Loucy (cell line): ENCODE measurements around the gene ZFPM1.

ENCODE experiments used
- H2AFZ ChIP-seq: fragments of 200-600 bp; sonication (generic); 2 replicates; pipeline ENCODE4 v1.6.0; 2016; ENCODE audit warnings: antibody characterized with exemption, mild to moderate bottlenecking, low read length, moderate library complexity
- H3F3A ChIP-seq: fragments of 200-600 bp; 2 replicates; pipeline ENCODE4 v1.6.0; 2016; ENCODE audit warnings: antibody characterized with exemption, low read depth, mild to moderate bottlenecking
- H3K27me3 ChIP-seq: fragments of 200-600 bp; sonication (generic); 2 replicates; pipeline ENCODE4 v1.6.1; 2014; ENCODE audit warnings: low read length, mild to moderate bottlenecking; ENCODE audit not compliant: insufficient read depth, poor library complexity, severe bottlenecking
- H3K36me3 ChIP-seq: fragments of 200-600 bp; sonication (generic); 2 replicates; pipeline ENCODE4 v1.6.1; 2016; ENCODE audit warnings: low read length; ENCODE audit not compliant: insufficient read depth
- H3K4me1 ChIP-seq: fragments of 200-600 bp; sonication (generic); 2 replicates; pipeline ENCODE4 v1.5.1; 2014; ENCODE audit warnings: low read length, mild to moderate bottlenecking; ENCODE audit not compliant: insufficient read depth, poor library complexity, severe bottlenecking
- H3K4me2 ChIP-seq: fragments of 200-600 bp; sonication (generic); 2 replicates; pipeline ENCODE4 v1.6.0; 2014; ENCODE audit warnings: antibody characterized with exemption, low read length, low read depth, mild to moderate bottlenecking; ENCODE audit not compliant: poor library complexity, severe bottlenecking
- H3K4me3 ChIP-seq: fragments of 200-600 bp; sonication (generic); 2 replicates; pipeline ENCODE4 v1.5.1; 2014; ENCODE audit warnings: low read length, mild to moderate bottlenecking, mixed read lengths; ENCODE audit not compliant: poor library complexity, severe bottlenecking
- H3K79me2 ChIP-seq: fragments of 200-600 bp; sonication (generic); 2 replicates; pipeline ENCODE4 v1.6.1; 2014; ENCODE audit warnings: low read length; ENCODE audit not compliant: insufficient read depth
- H3K9ac ChIP-seq: fragments of 200-600 bp; sonication (generic); 2 replicates; pipeline ENCODE4 v1.6.0; 2014; ENCODE audit warnings: mild to moderate bottlenecking, low read depth, low read length, moderate library complexity; ENCODE audit not compliant: poor library complexity, severe bottlenecking
- H3K9me2 ChIP-seq: fragments of 200-600 bp; sonication (generic); replicated peaks from 2 replicates; pipeline ENCODE4 v1.6.1; 2016; ENCODE audit warnings: low read depth, low read length, mixed read lengths
- H3K9me3 ChIP-seq: fragments of 200-600 bp; sonication (generic); 2 replicates; pipeline ENCODE4 v1.6.1; 2014; ENCODE audit warnings: mild to moderate bottlenecking, antibody characterized with exemption, low read length, low read depth; ENCODE audit not compliant: insufficient read depth
- H4K20me1 ChIP-seq: fragments of 200-600 bp; sonication (generic); 2 replicates; pipeline ENCODE4 v1.6.0; 2014; ENCODE audit warnings: antibody characterized with exemption, low read length, mild to moderate bottlenecking; ENCODE audit not compliant: insufficient read depth, poor library complexity, severe bottlenecking
- CTCF ChIP-seq: fragments of 200-600 bp; sonication (generic); conservative IDR thresholded peaks from 2 replicates; pipeline ENCODE4 v1.5.1; 2014; ENCODE audit warnings: mild to moderate bottlenecking, antibody characterized with exemption, low read length
- EZH2phosphoT487 ChIP-seq: fragments of 200-600 bp; IDR thresholded peaks from 2 replicates; pipeline ENCODE4 v1.6.1; 2018; ENCODE audit warnings: antibody characterized with exemption, mild to moderate bottlenecking, moderate library complexity, borderline replicate concordance

ZFPM1 gene

GRCh38 chr16:88524973-88525662 is 72.0 kb downstream of the ZFPM1 start:
- H3K9ac ChIP-seq: no peak overlapping the region
- no peaks in the 10 kb centered on the region for H3K27me3 ChIP-seq
- no peaks in the 10 kb centered on the region for H3K9me2 ChIP-seq
- no peaks in the 10 kb centered on the region for H3K4me1 ChIP-seq
- H3F3A ChIP-seq: no peaks in the 10 kb centered on the region
- TF ChIP-seq CTCF (no peak), EZH2phosphoT487 (no peak)
- H3K9me3 ChIP-seq: no peaks in the 10 kb centered on the region
- H3K4me2 ChIP-seq: no peak overlapping the region
- H4K20me1 ChIP-seq: no peaks in the 10 kb centered on the region
- H3K4me3 ChIP-seq: no peak overlapping the region
- H2AFZ ChIP-seq: no peak overlapping the region
- no peaks in the 10 kb centered on the region for H3K79me2 ChIP-seq
- H3K36me3 ChIP-seq: no peaks in the 10 kb centered on the region

- no peak overlapping the region for H3K9ac ChIP-seq
- H2AFZ ChIP-seq: no peak overlapping the region
- no peaks in the 10 kb centered on the region for H3K36me3 ChIP-seq
- no peaks in the 10 kb centered on the region for H4K20me1 ChIP-seq
- no peak overlapping the region for H3K4me3 ChIP-seq
- no peaks in the 10 kb centered on the region for H3K4me1 ChIP-seq
- no peak for TF ChIP-seq EZH2phosphoT487
- TF ChIP-seq CTCF: no peak
- H3K9me2 ChIP-seq: no peaks in the 10 kb centered on the region
- no peaks in the 10 kb centered on the region for H3K27me3 ChIP-seq
- H3K79me2 ChIP-seq: no peaks in the 10 kb centered on the region
- H3K4me2 ChIP-seq: no peak overlapping the region
- H3F3A ChIP-seq: no peaks in the 10 kb centered on the region
- H3K9me3 ChIP-seq: no peaks in the 10 kb centered on the region
Measured at GRCh38 chr16:88525663-88525990, 72.5 kb downstream of the ZFPM1 start.

- H3K9me2 ChIP-seq: no peaks in the 10 kb centered on the region
- H3K4me2 ChIP-seq: no peak overlapping the region
- no peak overlapping the region for H3K4me3 ChIP-seq
- H3F3A ChIP-seq: no peaks in the 10 kb centered on the region
- no peaks in the 10 kb centered on the region for H3K36me3 ChIP-seq
- no peak overlapping the region for H2AFZ ChIP-seq
- TF ChIP-seq CTCF (no peak), EZH2phosphoT487 (no peak)
- no peaks in the 10 kb centered on the region for H3K27me3 ChIP-seq
- no peak overlapping the region for H3K9ac ChIP-seq
- no peaks in the 10 kb centered on the region for H3K9me3 ChIP-seq
- no peaks in the 10 kb centered on the region for H3K4me1 ChIP-seq
- no peaks in the 10 kb centered on the region for H4K20me1 ChIP-seq
- H3K79me2 ChIP-seq: no peaks in the 10 kb centered on the region
Measured at GRCh38 chr16:88526008-88526905, 73.2 kb downstream of the ZFPM1 start.
